Activated naive CD8-positive, alpha-beta T cell treated with anti-CD3 and anti-CD28 coated beads, Interleukin-2, amount 10 ng/mL, durations not matched to agents 7 days and 5 days (primary cell): Measurements from ENCODE around the gene ADGRG3. TPM values are rescaled to one million over a fixed set of nuclear protein-coding genes. Genes with fewer than 3 reads are reported as not detected.
"Not testable (repeated sequence)": the region's sequence is repeated elsewhere in the genome, so short reads cannot be mapped to it uniquely, and the experiment has no call there.

ENCODE experiments used
- ATAC-seq: fragments of 150-1000 bp; cut with Tn5 transposase; one replicate; pipeline ENCODE4 v1.10.0; 2021; ENCODE audit warnings: low read depth, moderate library complexity
- POLR2A ChIA-PET: fragments of 350-600 bp; sonication (Branson Sonifier 250); formaldehyde crosslinking; loops from one replicate; lab custom pipeline; 2021; ENCODE audit warnings: antibody characterized with exemption; lab: Charles Lee
- DNase-seq: peaks from one replicate; pipeline ENCODE4 v3.0.0; 2021
- H3K27ac Mint-ChIP-seq: one replicate; pipeline ENCODE4 v1.8.0; 2022; ENCODE audit warnings: mild to moderate bottlenecking, mixed read lengths
- H3K27me3 Mint-ChIP-seq: one replicate; pipeline ENCODE4 v1.8.0; 2022; ENCODE audit warnings: mild to moderate bottlenecking, moderate library complexity, mixed read lengths
- H3K36me3 Mint-ChIP-seq: one replicate; pipeline ENCODE4 v1.8.0; 2021; ENCODE audit warnings: mild to moderate bottlenecking, mixed read lengths
- H3K4me1 Mint-ChIP-seq: one replicate; pipeline ENCODE4 v1.8.0; 2021; ENCODE audit warnings: mixed read lengths
- H3K4me3 Mint-ChIP-seq: one replicate; pipeline ENCODE4 v1.8.0; 2022; ENCODE audit warnings: mild to moderate bottlenecking, moderate library complexity, mixed read lengths
- H3K9me3 Mint-ChIP-seq: one replicate; pipeline ENCODE4 v1.8.0; 2021; ENCODE audit warnings: mixed read lengths
- total RNA-seq, 2 experiments: library from RNA; stranded (reverse); gene quantifications; one replicate each; pipeline ENCODE4 v1.2.3, GENCODE V29; 2021

Gene ADGRG3
- total RNA-seq, 2 experiments from 2014 or later: not detected

- H3K27ac Mint-ChIP-seq: no peak overlapping the region
- H3K9me3 Mint-ChIP-seq: peaks cover 5% of the 10 kb centered on the region
- POLR2A ChIA-PET: interaction anchor here (2.2 kb wide), 1 partner anchor 9 kb away, joined by 6 read pairs; the partner anchor contains the start of gene KATNB1
- ATAC-seq (no peak), DNase-seq (no peak)
- H3K4me1 Mint-ChIP-seq: no peaks in the 10 kb centered on the region
- H3K36me3 Mint-ChIP-seq: no peaks in the 10 kb centered on the region
- no peak overlapping the region for H3K4me3 Mint-ChIP-seq
- no peaks in the 10 kb centered on the region for H3K27me3 Mint-ChIP-seq
These were observed 58.4 kb downstream of the ADGRG3 start for GRCh38 chr16:57726433-57726947.

- Mint-ChIP-seq H3K9me3 (peaks cover 9% of the 10 kb centered on the region), H3K27ac (no peak overlapping the region), H3K36me3 (peaks cover under 1% of the 10 kb centered on the region), H3K4me1 (no peaks in the 10 kb centered on the region), H3K27me3 (no peaks in the 10 kb centered on the region), H3K4me3 (no peak overlapping the region)
- POLR2A ChIA-PET: no interaction called here
- DNase-seq: no peak
- no peak for ATAC-seq
These were observed 59.5 kb downstream of the ADGRG3 start for GRCh38 chr16:57727610-57728009.

- POLR2A ChIA-PET: no interaction called here
- no peaks in the 10 kb centered on the region for H3K27me3 Mint-ChIP-seq
- no peaks in the 10 kb centered on the region for H3K4me1 Mint-ChIP-seq
- peaks cover 7% of the 10 kb centered on the region for H3K36me3 Mint-ChIP-seq
- ATAC-seq: no peak
- no peak for DNase-seq
- no peak overlapping the region for H3K27ac Mint-ChIP-seq
- H3K4me3 Mint-ChIP-seq: no peak overlapping the region
- peaks cover 15% of the 10 kb centered on the region for H3K9me3 Mint-ChIP-seq
These were observed 60.5 kb downstream of the ADGRG3 start for GRCh38 chr16:57728336-57729181.

GRCh38 chr16:57729182-57729484 is 61.0 kb downstream of the ADGRG3 start:
- Mint-ChIP-seq H3K9me3 (peaks cover 15% of the 10 kb centered on the region), H3K4me3 (no peak overlapping the region), H3K4me1 (no peaks in the 10 kb centered on the region), H3K36me3 (peaks cover 10% of the 10 kb centered on the region), H3K27me3 (no peaks in the 10 kb centered on the region), H3K27ac (no peak overlapping the region)
- POLR2A ChIA-PET: no interaction called here
- DNase-seq (no peak), ATAC-seq (no peak)

GRCh38 chr16:57729852-57730251 is 61.7 kb downstream of the ADGRG3 start:
- H3K4me3 Mint-ChIP-seq, H3K27me3 Mint-ChIP-seq, H3K4me1 Mint-ChIP-seq, DNase-seq, POLR2A ChIA-PET, ATAC-seq, H3K27ac Mint-ChIP-seq: not testable (repeated sequence)
- H3K36me3 Mint-ChIP-seq: peaks cover 10% of the 10 kb centered on the region
- peaks cover 15% of the 10 kb centered on the region for H3K9me3 Mint-ChIP-seq

GRCh38 chr16:57730771-57731730 is 62.9 kb downstream of the ADGRG3 start:
- POLR2A ChIA-PET: no interaction called here
- ATAC-seq: no peak
- no peak overlapping the region for H3K27ac Mint-ChIP-seq

GRCh38 chr16:57732037-57732436 is 63.9 kb downstream of the ADGRG3 start:
- POLR2A ChIA-PET: no interaction called here
- Mint-ChIP-seq H3K36me3 (peaks cover 13% of the 10 kb centered on the region), H3K27ac (no peak overlapping the region), H3K9me3 (peaks cover 15% of the 10 kb centered on the region), H3K27me3 (no peaks in the 10 kb centered on the region), H3K4me3 (no peak overlapping the region), H3K4me1 (peaks cover 14% of the 10 kb centered on the region)
- DNase-seq: no peak
- no peak for ATAC-seq

More at GRCh38 chr16:57730771-57731730, 62.9 kb downstream of the ADGRG3 start:
- peaks cover 6% of the 10 kb centered on the region for H3K4me1 Mint-ChIP-seq
- peaks cover 13% of the 10 kb centered on the region for H3K36me3 Mint-ChIP-seq
- H3K4me3 Mint-ChIP-seq: no peak overlapping the region
- no peak for DNase-seq
- peaks cover 15% of the 10 kb centered on the region for H3K9me3 Mint-ChIP-seq
- H3K27me3 Mint-ChIP-seq: no peaks in the 10 kb centered on the region

- Mint-ChIP-seq H3K36me3 (peaks cover 13% of the 10 kb centered on the region), H3K4me3 (no peak overlapping the region), H3K4me1 (peaks cover 17% of the 10 kb centered on the region), H3K27ac (no peak overlapping the region), H3K27me3 (no peaks in the 10 kb centered on the region), H3K9me3 (peaks cover 15% of the 10 kb centered on the region)
- ATAC-seq (no peak), DNase-seq (no peak)
- POLR2A ChIA-PET: no interaction called here
These were observed 64.6 kb downstream of the ADGRG3 start for GRCh38 chr16:57732714-57733113.

GRCh38 chr16:57734308-57734924 is 66.3 kb downstream of the ADGRG3 start:
- POLR2A ChIA-PET: interaction anchor here (1.2 to 2.8 kb wide), 6 partner anchors 45 to 157 kb away, joined by 3 to 19 read pairs (median 10); no protein-coding TSS in a partner anchor

GRCh38 chr16:57734925-57735754 is 67.0 kb downstream of the ADGRG3 start:
- Mint-ChIP-seq H3K27ac (peak overlapping the region; percentile 96), H3K4me1 (peaks cover 19% of the 10 kb centered on the region), H3K27me3 (no peaks in the 10 kb centered on the region), H3K36me3 (peaks cover 13% of the 10 kb centered on the region), H3K9me3 (peaks cover 13% of the 10 kb centered on the region), H3K4me3 (peak overlapping the region; percentile 99)
- ATAC-seq (peak; percentile 88), DNase-seq (peak; percentile 96)
- POLR2A ChIA-PET: interaction anchor here (0.6 to 2.8 kb wide), 15 partner anchors 9 to 288 kb away, joined by 3 to 19 read pairs (median 4); partner anchors contain the start of genes CIAPIN1, COQ9 and ZNF319

More at GRCh38 chr16:57734308-57734924, 66.3 kb downstream of the ADGRG3 start:
- Mint-ChIP-seq H3K4me3 (peak overlapping the region; percentile 99), H3K27ac (peak overlapping the region; percentile 96), H3K4me1 (peaks cover 19% of the 10 kb centered on the region), H3K9me3 (peaks cover 13% of the 10 kb centered on the region), H3K27me3 (no peaks in the 10 kb centered on the region), H3K36me3 (peaks cover 13% of the 10 kb centered on the region)
- DNase-seq: no peak
- ATAC-seq: no peak

- ATAC-seq: no peak
- peaks cover 19% of the 10 kb centered on the region for H3K4me1 Mint-ChIP-seq
These were observed 67.8 kb downstream of the ADGRG3 start, which contains the start of gene KATNB1 for GRCh38 chr16:57735755-57736418. KATNB1 (plus strand) TSS chr16:57735770; CDS start chr16:57737244, 1,474 bp downstream.

More at GRCh38 chr16:57735755-57736418, 67.8 kb downstream of the ADGRG3 start, which contains the start of gene KATNB1:
- H3K27ac Mint-ChIP-seq: peak within 1 kb of the TSS; percentile 96
- H3K36me3 Mint-ChIP-seq: peaks cover 13% of the 10 kb centered on the region
- no peak for DNase-seq
- POLR2A ChIA-PET: interaction anchor here (0.6 to 2.8 kb wide), 17 partner anchors 10 to 289 kb away, joined by 3 to 19 read pairs (median 4); partner anchors contain the start of genes CIAPIN1, COQ9, POLR2C and ZNF319
- H3K4me3 Mint-ChIP-seq: peak within 1 kb of the TSS; percentile 99
- H3K9me3 Mint-ChIP-seq: peaks cover 13% of the 10 kb centered on the region
- H3K27me3 Mint-ChIP-seq: no peaks in the 10 kb centered on the region
